GM12864 (cell line): ENCODE results near the gene MORC2.
A peak's percentile ranks its signal among the peaks of the same experiment; 100 is the strongest.

Experiments
- DNase-seq: peaks from one replicate; pipeline ENCODE4 v3.0.0-alpha.2; 2011; ENCODE audit warnings: low read depth
- H3K4me3 ChIP-seq: 2 replicates; pipeline ENCODE4 v1.5.1; 2011; ENCODE audit warnings: mild to moderate bottlenecking, low read depth, low read length, control low read depth
- TF ChIP-seq, protein P1 (sequence below): IDR thresholded peaks from 2 replicates; pipeline ENCODE4 v1.5.1; 2011; ENCODE audit warnings: low read depth, mild to moderate bottlenecking, moderate library complexity, low read length, control low read depth, inconsistent platforms; ENCODE audit errors: missing control alignments

Gene MORC2

DNA sequence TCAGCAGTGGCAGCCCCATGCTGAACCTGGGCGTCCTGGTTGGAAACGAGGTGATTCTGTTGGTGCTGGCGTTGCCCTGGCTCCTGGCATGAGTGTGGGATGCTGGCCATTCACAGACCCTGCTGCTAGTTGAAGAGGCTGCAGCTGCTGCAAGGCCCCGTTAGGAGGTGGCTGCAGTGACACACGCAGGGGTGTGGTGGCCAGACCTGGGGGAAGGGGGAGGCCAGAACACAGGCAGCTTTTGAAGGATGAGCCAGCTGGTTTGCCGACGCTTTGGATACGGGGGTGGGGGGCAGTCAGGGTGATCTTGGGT lies 77.2 kb downstream of the MORC2 start:
- no peak overlapping the region for H3K4me3 ChIP-seq
- DNase-seq: no peak
- TF ChIP-seq, protein P1, sequence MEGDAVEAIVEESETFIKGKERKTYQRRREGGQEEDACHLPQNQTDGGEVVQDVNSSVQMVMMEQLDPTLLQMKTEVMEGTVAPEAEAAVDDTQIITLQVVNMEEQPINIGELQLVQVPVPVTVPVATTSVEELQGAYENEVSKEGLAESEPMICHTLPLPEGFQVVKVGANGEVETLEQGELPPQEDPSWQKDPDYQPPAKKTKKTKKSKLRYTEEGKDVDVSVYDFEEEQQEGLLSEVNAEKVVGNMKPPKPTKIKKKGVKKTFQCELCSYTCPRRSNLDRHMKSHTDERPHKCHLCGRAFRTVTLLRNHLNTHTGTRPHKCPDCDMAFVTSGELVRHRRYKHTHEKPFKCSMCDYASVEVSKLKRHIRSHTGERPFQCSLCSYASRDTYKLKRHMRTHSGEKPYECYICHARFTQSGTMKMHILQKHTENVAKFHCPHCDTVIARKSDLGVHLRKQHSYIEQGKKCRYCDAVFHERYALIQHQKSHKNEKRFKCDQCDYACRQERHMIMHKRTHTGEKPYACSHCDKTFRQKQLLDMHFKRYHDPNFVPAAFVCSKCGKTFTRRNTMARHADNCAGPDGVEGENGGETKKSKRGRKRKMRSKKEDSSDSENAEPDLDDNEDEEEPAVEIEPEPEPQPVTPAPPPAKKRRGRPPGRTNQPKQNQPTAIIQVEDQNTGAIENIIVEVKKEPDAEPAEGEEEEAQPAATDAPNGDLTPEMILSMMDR: no peak

DNA sequence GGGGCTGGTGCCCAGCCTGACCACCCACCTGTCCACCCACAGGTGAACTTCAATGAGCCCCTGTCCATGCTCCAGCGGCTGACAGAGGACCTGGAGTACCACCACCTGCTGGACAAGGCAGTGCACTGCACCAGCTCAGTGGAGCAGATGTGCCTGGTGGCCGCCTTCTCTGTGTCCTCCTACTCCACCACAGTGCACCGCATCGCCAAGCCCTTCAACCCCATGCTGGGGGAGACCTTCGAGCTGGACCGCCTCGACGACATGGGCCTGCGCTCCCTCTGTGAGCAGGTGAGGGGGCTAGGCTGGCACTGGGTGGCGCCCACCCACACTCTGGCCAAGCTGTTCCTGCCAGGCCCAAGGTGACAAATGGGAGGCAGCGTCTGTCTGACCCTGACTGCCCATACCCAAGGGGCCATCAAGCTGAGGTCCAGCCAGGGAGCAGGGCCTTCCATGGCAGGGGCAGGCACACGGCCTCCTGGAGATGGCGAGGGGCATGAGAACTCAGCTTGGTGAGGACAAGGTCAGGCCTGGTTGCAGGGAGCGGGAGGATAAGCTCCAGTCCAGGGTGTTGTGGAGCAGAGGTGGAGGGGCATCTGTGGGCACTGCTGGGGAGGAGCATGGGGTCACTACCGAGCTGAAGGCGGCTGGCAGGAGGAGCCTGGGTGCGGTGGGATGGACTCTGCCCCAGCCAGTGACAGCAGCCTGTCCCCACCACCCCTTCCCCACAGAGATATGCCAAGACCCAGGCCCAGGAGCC lies 77.7 kb downstream of the MORC2 start:
- TF ChIP-seq, protein P1: peak; percentile 95
- DNase-seq: no peak
- no peak overlapping the region for H3K4me3 ChIP-seq

DNA sequence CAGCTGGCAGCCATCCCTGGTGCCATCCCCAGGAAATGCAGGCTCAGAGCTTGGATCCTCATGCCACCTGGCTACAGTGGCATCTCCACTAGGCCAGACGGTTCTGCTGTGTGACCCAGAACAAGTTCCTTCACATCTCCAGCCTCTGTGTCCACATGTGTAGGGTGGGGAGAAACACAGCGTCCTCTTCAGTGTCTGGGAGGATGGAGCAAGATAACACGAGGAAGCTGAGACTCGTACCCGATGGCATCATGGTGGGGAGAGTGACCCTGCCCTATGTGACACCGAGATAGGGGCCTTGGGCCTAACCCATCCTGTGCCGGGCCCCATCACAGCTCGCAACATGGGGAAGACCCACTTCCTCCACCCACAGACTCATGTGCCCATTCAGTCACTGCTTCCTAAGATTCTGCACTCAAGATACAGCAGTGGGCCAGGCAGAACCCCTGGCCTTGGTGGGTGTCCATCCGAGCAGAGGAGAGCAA lies 78.5 kb downstream of the MORC2 start:
- no peak overlapping the region for H3K4me3 ChIP-seq
- TF ChIP-seq, protein P1: no peak
- DNase-seq: no peak

DNA sequence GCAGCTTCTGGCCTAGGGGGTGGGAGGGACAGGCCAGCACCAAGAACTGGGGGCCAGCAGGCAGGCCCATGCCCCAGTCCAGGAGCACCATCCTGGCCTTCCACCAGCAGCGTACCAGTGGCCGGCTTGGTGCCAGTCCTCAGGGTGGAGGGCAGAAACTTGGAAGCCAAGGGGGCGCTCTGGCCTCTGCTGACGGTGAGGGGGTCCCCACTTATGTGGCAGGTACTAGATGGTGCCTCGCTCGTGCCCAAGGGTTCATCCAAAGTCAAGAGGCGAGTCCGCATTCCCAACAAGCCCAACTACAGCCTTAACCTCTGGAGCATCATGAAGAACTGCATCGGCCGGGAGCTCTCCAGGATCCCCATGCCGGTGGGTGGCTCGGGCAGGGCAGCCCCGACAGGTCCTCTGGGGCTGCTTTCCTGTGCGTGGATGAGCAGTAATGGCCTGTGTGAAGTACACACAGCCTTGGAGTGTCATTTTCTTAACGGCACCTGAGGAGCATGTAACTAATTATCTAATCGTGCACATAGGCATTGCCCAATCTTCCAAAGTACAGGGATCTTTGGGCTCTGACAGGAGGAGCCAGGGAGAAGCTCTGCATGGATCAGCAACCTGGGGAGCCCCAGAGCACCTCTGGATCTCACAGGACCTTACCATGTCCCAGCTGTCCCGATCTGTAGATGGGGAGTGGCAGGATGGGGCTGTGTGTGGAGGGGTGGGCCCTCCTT lies 79.1 kb downstream of the MORC2 start:
- no peak overlapping the region for H3K4me3 ChIP-seq
- DNase-seq: no peak
- TF ChIP-seq, protein P1: no peak

DNA sequence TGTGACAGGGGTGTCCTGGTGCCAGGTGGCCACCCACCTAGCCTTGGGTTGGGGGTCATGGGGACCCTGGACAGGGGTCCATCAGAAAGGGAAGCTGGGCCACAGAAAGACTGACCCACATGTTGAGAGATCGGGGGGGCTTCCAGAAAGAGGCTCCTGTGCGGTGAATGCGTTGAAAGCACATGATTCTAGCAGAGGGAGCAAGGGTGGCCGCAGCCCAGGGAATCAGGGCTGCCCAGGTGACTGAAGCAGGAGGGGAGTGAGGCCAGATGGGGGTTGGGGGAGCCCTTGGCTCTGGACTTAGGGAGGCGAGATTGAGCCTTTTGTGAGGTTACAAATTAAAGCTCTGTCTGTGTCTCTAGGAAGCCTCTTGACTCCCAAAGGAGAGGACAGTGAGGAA lies 80.7 kb downstream of the MORC2 start:
- TF ChIP-seq, protein P1: no peak
- no peak overlapping the region for H3K4me3 ChIP-seq
- DNase-seq: no peak

DNA sequence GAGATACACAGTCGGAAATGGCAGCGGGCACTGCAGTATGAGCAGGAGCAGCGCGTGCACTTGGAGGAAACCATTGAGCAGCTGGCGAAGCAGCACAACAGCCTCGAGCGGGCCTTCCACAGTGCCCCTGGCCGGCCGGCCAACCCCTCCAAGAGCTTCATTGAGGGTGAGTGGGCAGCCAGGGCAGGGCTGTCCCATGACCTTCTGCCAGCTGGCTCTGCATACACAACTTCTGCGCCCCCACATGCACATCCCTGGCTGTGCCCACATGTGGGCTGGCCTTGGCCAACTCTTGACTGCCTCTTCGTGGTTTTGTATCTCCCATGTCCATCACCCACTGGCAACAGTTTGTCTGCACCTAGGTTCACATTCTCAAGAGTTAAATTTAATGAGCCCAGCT lies 81.1 kb downstream of the MORC2 start:
- H3K4me3 ChIP-seq: no peak overlapping the region
- TF ChIP-seq, protein P1: no peak
- DNase-seq: no peak
